GM12892 (cell line): Measurements from ENCODE around the gene ACSS1.

Experiments
- POLR2A ChIP-seq: IDR thresholded peaks from 2 replicates; pipeline ENCODE4 v1.6.1; 2011; ENCODE audit warnings: low read depth, low read length, control low read depth
- TAF1 ChIP-seq: IDR thresholded peaks from 2 replicates; pipeline ENCODE4 v1.6.1; 2011; ENCODE audit warnings: low read depth, mild to moderate bottlenecking, control low read depth, low read length, borderline replicate concordance

- TF ChIP-seq POLR2A (no peak), TAF1 (no peak)
Measured at GRCh38 chr20:25083141-25083772, 25.3 kb upstream of the ACSS1 start.
